Measurements from ENCODE around the gene TRIM47.

DNA sequence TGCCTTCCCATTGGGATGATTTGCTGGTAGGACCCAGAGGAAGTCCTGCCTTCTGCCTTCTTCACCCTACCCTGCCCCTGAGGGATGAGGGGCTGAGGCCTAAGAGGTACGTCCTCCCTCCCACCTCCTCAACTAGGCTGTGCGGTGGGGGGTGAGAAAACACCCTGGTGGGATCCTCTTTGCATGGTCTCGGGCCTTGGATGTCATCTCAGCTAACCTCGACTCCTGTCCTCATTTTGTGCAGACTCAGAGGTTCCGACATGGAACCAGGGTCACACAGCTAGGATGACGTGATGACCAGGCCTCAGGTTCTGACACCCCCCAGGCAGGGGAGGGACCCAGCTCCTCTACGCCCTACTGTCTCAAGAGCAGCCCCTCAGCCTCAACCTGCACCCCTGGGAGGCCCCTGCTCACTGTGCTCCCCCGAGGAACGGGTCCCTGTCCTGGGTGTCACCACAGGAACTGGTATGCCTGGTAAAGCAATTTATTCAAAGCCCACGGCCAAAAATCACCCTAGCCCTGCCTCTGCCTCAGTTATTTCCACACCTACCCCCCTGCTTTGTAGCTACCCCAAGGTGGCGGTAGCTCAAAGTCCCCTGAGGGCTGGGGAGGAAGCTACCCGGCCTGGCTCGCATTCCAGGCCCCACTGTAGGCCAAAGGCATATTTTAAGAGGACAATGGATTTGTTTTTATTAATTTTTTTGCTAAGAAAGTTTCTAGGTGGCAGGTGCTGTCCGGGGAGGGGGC lies 51.6 kb downstream of the TRIM47 start:
- TF ChIP-seq, protein P1, sequence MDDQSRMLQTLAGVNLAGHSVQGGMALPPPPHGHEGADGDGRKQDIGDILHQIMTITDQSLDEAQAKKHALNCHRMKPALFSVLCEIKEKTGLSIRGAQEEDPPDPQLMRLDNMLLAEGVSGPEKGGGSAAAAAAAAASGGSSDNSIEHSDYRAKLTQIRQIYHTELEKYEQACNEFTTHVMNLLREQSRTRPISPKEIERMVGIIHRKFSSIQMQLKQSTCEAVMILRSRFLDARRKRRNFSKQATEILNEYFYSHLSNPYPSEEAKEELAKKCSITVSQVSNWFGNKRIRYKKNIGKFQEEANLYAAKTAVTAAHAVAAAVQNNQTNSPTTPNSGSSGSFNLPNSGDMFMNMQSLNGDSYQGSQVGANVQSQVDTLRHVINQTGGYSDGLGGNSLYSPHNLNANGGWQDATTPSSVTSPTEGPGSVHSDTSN (CRISPR knock-in tag; IDR thresholded peaks at IDR 0.05; ENCODE audit: borderline replicate concordance): no peak
- TF ChIP-seq FOSL1 (CRISPR knock-in tag; IDR thresholded peaks at IDR 0.05; ENCODE audit: borderline replicate concordance) (no peak), TAF15 (IDR thresholded peaks at IDR 0.05; ENCODE audit: low read depth, low read length, poor library complexity, severe bottlenecking) (no peak), TBX3 (IDR thresholded peaks at IDR 0.05; ENCODE audit: borderline replicate concordance) (no peak), REST (IDR thresholded peaks at IDR 0.05; ENCODE audit: borderline replicate concordance in 1 of 2, low read depth in 1 of 2, low read length in 2 of 2) (no peak), ZNF354B (CRISPR knock-in tag; IDR thresholded peaks at IDR 0.05) (no peak), SUZ12 (IDR thresholded peaks at IDR 0.05; ENCODE audit: low read depth, low read length) (no peak), ZNF274 (CRISPR knock-in tag; IDR thresholded peaks at IDR 0.05) (no peak), CC2D1A (CRISPR knock-in tag; IDR thresholded peaks at IDR 0.05) (no peak), PCBP2 (optimal IDR thresholded peaks at IDR 0.05; ENCODE audit: low read depth, low read length, poor library complexity, severe bottlenecking) (no peak), ZFP91 (CRISPR knock-in tag; IDR thresholded peaks at IDR 0.05; ENCODE audit: borderline replicate concordance) (no peak)
- TF ChIP-seq, protein P2, sequence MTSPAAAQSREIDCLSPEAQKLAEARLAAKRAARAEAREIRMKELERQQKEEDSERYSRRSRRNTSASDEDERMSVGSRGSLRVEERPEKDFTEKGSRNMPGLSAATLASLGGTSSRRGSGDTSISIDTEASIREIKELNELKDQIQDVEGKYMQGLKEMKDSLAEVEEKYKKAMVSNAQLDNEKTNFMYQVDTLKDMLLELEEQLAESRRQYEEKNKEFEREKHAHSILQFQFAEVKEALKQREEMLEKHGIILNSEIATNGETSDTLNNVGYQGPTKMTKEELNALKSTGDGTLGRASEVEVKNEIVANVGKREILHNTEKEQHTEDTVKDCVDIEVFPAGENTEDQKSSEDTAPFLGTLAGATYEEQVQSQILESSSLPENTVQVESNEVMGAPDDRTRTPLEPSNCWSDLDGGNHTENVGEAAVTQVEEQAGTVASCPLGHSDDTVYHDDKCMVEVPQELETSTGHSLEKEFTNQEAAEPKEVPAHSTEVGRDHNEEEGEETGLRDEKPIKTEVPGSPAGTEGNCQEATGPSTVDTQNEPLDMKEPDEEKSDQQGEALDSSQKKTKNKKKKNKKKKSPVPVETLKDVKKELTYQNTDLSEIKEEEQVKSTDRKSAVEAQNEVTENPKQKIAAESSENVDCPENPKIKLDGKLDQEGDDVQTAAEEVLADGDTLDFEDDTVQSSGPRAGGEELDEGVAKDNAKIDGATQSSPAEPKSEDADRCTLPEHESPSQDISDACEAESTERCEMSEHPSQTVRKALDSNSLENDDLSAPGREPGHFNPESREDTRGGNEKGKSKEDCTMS (CRISPR knock-in tag; conservative IDR thresholded peaks at IDR 0.05): no peak

Measured in HepG2 (cell line).